Kidney (tissue), 14 donors: ENCODE measurements around the gene TCIRG1. TPM values are rescaled to one million over a fixed set of nuclear protein-coding genes. Genes with fewer than 3 reads are reported as not detected.
A peak's percentile ranks its signal among the peaks of the same experiment; 100 is the strongest.

Experiments
- DNase-seq, 5 donors: peaks; one replicate each; pipeline ENCODE4 v3.0.0-alpha.2; 2013 to 2020
- FAIRE-seq: peaks from 2 replicates; lab custom pipeline; 2012; peaks lifted over from hg19 to GRCh38; lab: Jason Lieb, UNC
- H3K27ac ChIP-seq, 2 donors: one replicate each; pipeline ENCODE4 v1.7.0; 2013; ENCODE audit warnings: low read depth in 2 of 2, low read length in 2 of 2, inconsistent platforms in 1 of 2
- H3K27me3 ChIP-seq: one replicate; pipeline ENCODE4 v1.7.1; 2013; ENCODE audit warnings: low read length, inconsistent platforms; ENCODE audit not compliant: control insufficient read depth, insufficient read depth
- H3K36me3 ChIP-seq, 3 donors: one replicate each; pipeline versions ENCODE4 v1.7.0 to v1.7.1; 2013; ENCODE audit warnings: low read length in 3 of 3, control low read depth in 1 of 3, inconsistent platforms in 1 of 3; ENCODE audit not compliant: insufficient read depth in 3 of 3, control insufficient read depth in 2 of 3
- H3K4me1 ChIP-seq, 3 donors: one replicate each; pipeline versions ENCODE4 v1.7.0 to v1.7.1; 2013; ENCODE audit warnings: low read length in 3 of 3, inconsistent platforms in 1 of 3, low read depth in 1 of 3; ENCODE audit not compliant: control insufficient read depth in 2 of 3, insufficient read depth in 2 of 3
- H3K4me3 ChIP-seq, 3 donors: one replicate each; pipeline versions ENCODE4 v1.7.0 to v1.8.1; 2013; ENCODE audit warnings: low read length in 3 of 3, control low read depth in 1 of 3, inconsistent platforms in 1 of 3
- H3K9ac ChIP-seq, 3 donors: one replicate each; pipeline versions ENCODE4 v1.7.0 to v1.7.1; 2013; ENCODE audit warnings: low read length in 3 of 3, control low read depth in 1 of 3, inconsistent platforms in 1 of 3
- H3K9me3 ChIP-seq, 3 donors: one replicate each; pipeline versions ENCODE4 v1.7.0 to v1.7.1; 2013; ENCODE audit warnings: low read length in 3 of 3, control low read depth in 1 of 3, inconsistent platforms in 1 of 3; ENCODE audit not compliant: control insufficient read depth in 2 of 3, insufficient read depth in 1 of 3
- intact Hi-C: fragments of 100-400 bp; cut with DNase I; formaldehyde crosslinking; loops from one replicate; pipeline ENCODE4 v1.11.1; 2022
- polyA plus RNA-seq: library from polyadenylated mRNA; stranded (reverse); fragments of 350-450 nt; fragmentation: Illumina TruSeq; extraction: RNeasy Lipid Tissue Mini Kit (QIAGEN cat#74804); gene quantifications from one replicate; pipeline ENCODE4 v1.2.3, GENCODE V29; 2014; ENCODE audit warnings: low read depth, low replicate concordance; ENCODE audit not compliant: insufficient read depth
- total RNA-seq: library from RNA; stranded (reverse); fragmentation: NEBNext Ultra II Directional; extraction: Animal tissue kit (Norgen Biotek cat#: 25700); gene quantifications from one replicate; pipeline ENCODE4 v1.2.1, GENCODE V29; 2021
- TF ChIP-seq, protein P1 (sequence below): IDR thresholded peaks from 3 replicates; pipeline ENCODE4 v1.5.1; 2012; ENCODE audit warnings: mild to moderate bottlenecking, moderate library complexity, borderline replicate concordance; ENCODE audit not compliant: insufficient read depth; ENCODE audit errors: extremely low read depth
- donor health status: control.
- donor health status: control.
- donor health status: control.
- donor health status: control.
- donor health status: control.
- donor health status: DM: yes; HTN: yes; CAD: no.
- donor health status: Normal renal cell carcinoma (clear cell type).

TCIRG1 gene
- total and polyA plus RNA-seq, 2 donors from 2014 or later = 36.3 to 97.1 TPM

DNA sequence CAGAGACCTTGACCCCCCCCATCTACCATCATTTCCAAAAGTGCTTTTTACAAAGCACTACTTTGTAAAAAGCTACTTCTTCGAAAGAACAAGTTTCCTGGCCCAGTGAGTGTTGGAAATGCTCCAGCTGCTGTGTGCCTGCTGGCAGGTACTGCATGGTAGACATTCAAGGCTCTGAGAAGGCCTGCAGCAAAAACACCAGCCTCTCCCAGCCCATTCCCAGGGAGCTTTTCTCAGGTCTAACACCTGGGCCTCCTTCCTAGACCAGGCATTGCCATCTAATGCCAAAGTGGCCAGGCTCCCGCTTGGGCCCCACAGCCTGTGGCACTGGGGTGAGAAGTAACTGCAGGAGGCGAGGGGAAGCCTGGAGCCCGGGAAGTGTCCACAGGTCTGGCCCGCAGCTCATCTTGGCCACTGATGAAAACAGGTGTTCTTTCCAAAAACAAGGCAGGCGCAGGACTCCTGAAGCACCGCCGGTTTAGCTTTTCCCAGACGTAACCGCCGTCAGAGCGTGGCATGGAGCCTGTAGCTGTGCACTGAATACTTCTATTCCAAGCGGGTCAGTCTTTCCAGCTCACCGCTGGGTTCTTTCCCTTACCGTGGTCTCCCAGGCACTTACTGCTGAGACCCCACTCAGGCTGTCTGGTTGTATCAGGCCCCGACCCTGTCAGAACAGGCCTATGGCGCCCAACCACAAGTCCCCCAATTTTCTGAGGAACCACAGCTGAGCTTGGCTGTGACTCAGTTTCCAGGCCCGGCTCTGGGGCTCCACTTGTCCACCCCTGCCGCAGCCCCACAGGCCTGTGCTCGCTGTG, 1.2 kb upstream of the TCIRG1 start:
- Histone ChIP-seq H3K36me3 (peaks cover 0 to 6% (median 0%) of the 10 kb centered on the region in 3 donors), H3K4me1 (peaks cover 0 to 36% (median 10%) of the 10 kb centered on the region in 3 donors), H3K27ac (peak overlapping the region; percentile 66 to 88), H3K9ac (peak overlapping the region in 2 of 3 donors; percentile 89 to 91), H3K4me3 (no peak overlapping the region), H3K27me3 (no peaks in the 10 kb centered on the region), H3K9me3 (no peaks in the 10 kb centered on the region)
- DNase-seq (peak in 1 of 5 donors; percentile 39), FAIRE-seq (no peak)
- intact Hi-C loops = no loop called here
- TF ChIP-seq, protein P1, sequence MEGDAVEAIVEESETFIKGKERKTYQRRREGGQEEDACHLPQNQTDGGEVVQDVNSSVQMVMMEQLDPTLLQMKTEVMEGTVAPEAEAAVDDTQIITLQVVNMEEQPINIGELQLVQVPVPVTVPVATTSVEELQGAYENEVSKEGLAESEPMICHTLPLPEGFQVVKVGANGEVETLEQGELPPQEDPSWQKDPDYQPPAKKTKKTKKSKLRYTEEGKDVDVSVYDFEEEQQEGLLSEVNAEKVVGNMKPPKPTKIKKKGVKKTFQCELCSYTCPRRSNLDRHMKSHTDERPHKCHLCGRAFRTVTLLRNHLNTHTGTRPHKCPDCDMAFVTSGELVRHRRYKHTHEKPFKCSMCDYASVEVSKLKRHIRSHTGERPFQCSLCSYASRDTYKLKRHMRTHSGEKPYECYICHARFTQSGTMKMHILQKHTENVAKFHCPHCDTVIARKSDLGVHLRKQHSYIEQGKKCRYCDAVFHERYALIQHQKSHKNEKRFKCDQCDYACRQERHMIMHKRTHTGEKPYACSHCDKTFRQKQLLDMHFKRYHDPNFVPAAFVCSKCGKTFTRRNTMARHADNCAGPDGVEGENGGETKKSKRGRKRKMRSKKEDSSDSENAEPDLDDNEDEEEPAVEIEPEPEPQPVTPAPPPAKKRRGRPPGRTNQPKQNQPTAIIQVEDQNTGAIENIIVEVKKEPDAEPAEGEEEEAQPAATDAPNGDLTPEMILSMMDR = no peak

DNA sequence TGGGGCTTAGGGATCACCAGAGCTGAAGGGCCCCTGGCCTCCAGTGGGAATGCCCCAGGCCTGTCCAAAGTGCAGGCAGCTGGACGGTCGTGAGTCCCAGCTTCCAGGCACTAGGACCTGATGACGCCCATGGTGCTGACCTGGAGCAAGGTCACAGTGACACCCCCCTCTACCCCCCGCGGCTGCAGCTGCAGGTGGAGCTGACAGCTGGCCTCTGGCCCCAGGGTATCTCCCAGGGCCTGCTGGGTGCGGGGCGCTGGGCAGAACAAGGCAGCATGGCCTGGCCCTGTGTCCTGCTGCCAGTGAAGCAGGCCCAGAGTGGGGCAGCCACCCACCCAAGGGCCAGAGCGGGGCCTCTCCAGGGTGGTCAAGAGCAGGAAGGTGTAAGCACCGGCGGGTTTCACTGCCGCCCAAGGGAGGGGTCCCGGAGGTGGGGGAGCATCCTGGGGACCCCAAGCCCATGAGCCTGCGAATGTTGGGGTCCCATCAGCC, 553 bp upstream of the TCIRG1 start:
- DNase-seq = peak in 2 of 5 donors; percentile 64 to 82

DNA sequence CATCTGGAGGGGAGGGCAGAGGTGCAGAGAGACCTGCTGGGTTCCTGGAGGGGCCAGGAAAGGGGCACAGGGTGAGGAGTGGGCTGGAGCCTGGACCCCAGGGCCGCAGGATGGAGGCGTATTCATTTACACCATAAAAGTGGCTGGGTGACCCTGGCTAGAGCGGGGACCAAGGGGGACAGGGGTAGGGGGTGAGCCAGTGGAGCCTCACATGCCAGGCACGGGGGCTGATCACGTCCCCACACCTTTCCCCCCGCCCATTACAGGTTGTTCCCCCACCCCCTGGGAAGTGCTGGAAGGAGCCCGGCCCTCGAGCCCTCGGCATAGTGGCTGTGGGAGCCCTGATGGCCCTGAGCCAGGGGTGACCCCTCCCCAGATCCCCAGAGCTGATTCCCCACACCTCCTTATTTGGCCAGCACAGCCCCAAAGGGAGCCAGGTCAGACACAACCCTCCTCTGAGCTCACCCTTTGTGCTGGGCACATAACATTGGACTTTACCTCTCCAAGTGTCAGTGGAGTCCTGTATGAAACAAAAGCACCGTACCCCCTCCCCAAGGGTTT, 781 bp downstream of the TCIRG1 start:
- Histone ChIP-seq H3K9me3 (no peaks in the 10 kb centered on the region), H3K4me1 (peaks cover 0 to 35% (median 10%) of the 10 kb centered on the region in 3 donors), H3K27me3 (no peaks in the 10 kb centered on the region), H3K36me3 (no peaks in the 10 kb centered on the region), H3K4me3 (peak overlapping the region in 2 of 3 donors; percentile 61 to 69), H3K27ac (peak overlapping the region; percentile 83 to 85), H3K9ac (peak overlapping the region in 2 of 3 donors; percentile 60 to 91)
- FAIRE-seq (no peak), DNase-seq (peak in 2 of 5 donors; percentile 68 to 80)
- TF ChIP-seq, protein P1 = no peak
- intact Hi-C loops = no loop called here

More for the DNA sequence above, 553 bp upstream of the TCIRG1 start:
- Histone ChIP-seq H3K9ac (peak overlapping the region in 2 of 3 donors; percentile 89 to 91), H3K27me3 (no peaks in the 10 kb centered on the region), H3K36me3 (peaks cover 0 to 4% (median 0%) of the 10 kb centered on the region in 3 donors), H3K9me3 (no peaks in the 10 kb centered on the region), H3K27ac (peak overlapping the region; percentile 88 to 90), H3K4me3 (peak overlapping the region; percentile 36 to 69 (median 50)), H3K4me1 (peaks cover 0 to 35% (median 10%) of the 10 kb centered on the region in 3 donors)
- FAIRE-seq = no peak
- TF ChIP-seq, protein P1 = no peak
- intact Hi-C loops = no loop called here
